ENCODE data around the gene ALPP.

DNA sequence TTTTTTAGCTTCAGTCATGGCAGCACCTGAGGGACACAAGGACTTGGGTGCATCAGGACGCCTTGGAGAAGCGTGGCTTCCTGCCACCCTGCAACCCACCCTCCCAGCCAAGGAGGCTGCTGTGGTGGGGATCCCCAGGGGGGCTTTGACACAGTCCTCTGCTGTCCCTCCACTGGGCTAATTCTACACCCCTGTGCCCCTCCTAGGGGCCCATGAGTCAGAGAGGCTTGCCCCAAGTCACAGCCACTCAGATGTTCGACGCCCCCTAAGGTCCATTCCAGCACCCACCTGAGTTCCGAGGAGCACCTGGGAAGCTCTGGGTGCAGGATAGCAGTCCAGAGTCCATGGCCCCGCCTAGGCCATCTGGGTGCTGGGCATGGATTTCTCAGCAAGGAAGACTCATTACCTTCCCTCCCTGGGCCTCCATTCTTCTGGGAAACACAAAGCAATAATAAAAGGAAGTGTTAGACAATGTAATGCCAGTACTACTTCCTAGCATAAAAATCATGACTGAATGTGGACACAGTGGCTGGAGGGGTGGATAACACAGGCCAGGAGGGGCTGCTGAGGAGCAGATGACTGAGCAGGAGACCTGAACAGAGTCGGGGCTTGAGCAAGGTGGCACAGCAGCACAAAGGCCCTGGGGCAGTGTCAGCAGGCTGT is 31.8 kb downstream of the ALPP start:
- TF ChIP-seq CTCF (IDR thresholded peaks at IDR 0.05; ENCODE audit: poor library complexity, severe bottlenecking) (no peak), EP300 (conservative IDR thresholded peaks at IDR 0.05; ENCODE audit: poor library complexity, severe bottlenecking) (no peak), POLR2AphosphoS5 (IDR thresholded peaks at IDR 0.05) (no peak), SMC3 (conservative IDR thresholded peaks at IDR 0.05; ENCODE audit: poor library complexity) (no peak), TAF1 (IDR thresholded peaks at IDR 0.05; ENCODE audit: low read depth) (no peak)
- TF ChIP-seq, protein P1, sequence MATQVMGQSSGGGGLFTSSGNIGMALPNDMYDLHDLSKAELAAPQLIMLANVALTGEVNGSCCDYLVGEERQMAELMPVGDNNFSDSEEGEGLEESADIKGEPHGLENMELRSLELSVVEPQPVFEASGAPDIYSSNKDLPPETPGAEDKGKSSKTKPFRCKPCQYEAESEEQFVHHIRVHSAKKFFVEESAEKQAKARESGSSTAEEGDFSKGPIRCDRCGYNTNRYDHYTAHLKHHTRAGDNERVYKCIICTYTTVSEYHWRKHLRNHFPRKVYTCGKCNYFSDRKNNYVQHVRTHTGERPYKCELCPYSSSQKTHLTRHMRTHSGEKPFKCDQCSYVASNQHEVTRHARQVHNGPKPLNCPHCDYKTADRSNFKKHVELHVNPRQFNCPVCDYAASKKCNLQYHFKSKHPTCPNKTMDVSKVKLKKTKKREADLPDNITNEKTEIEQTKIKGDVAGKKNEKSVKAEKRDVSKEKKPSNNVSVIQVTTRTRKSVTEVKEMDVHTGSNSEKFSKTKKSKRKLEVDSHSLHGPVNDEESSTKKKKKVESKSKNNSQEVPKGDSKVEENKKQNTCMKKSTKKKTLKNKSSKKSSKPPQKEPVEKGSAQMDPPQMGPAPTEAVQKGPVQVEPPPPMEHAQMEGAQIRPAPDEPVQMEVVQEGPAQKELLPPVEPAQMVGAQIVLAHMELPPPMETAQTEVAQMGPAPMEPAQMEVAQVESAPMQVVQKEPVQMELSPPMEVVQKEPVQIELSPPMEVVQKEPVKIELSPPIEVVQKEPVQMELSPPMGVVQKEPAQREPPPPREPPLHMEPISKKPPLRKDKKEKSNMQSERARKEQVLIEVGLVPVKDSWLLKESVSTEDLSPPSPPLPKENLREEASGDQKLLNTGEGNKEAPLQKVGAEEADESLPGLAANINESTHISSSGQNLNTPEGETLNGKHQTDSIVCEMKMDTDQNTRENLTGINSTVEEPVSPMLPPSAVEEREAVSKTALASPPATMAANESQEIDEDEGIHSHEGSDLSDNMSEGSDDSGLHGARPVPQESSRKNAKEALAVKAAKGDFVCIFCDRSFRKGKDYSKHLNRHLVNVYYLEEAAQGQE (IDR thresholded peaks at IDR 0.05; ENCODE audit: borderline replicate concordance) = no peak

Measured in neural cell (in vitro differentiated cells).